Lung (tissue), 12 donors: Measurements from ENCODE around the gene EML1. TPM values are rescaled to one million over a fixed set of nuclear protein-coding genes. Genes with fewer than 3 reads are reported as not detected.

Experiments used
- ATAC-seq: fragments of 200-7000 bp; cut with Tn5 transposase; one replicate; pipeline ENCODE4 v1.9.1; 2020; ENCODE audit warnings: moderate number of reproducible peaks; ENCODE audit not compliant: insufficient read depth, low FRiP score
- DNase-seq, 3 donors: peaks; one replicate each; pipeline ENCODE4 v3.0.0-alpha.2; 2013 to 2017
- H3K27ac ChIP-seq, 2 donors: one replicate each; pipeline ENCODE4 v1.5.1; 2013; ENCODE audit warnings: mild to moderate bottlenecking in 2 of 2, moderate library complexity in 2 of 2, control low read depth in 1 of 2, inconsistent platforms in 1 of 2, low read depth in 1 of 2, low read length in 1 of 2
- H3K27me3 ChIP-seq, 3 donors: one replicate each; pipeline ENCODE4 v1.5.1; 2013; ENCODE audit warnings: low read length in 2 of 3; ENCODE audit not compliant: control insufficient read depth in 3 of 3, insufficient read depth in 3 of 3
- H3K36me3 ChIP-seq, 4 donors: one replicate each; pipeline ENCODE4 v1.5.1; 2013; ENCODE audit warnings: low read length in 4 of 4, mild to moderate bottlenecking in 1 of 4, moderate library complexity in 1 of 4; ENCODE audit not compliant: control insufficient read depth in 4 of 4, insufficient read depth in 4 of 4
- H3K4me1 ChIP-seq, 5 donors: one replicate each; pipeline ENCODE4 v1.5.1; 2013; ENCODE audit warnings: low read length in 5 of 5, mild to moderate bottlenecking in 2 of 5, moderate library complexity in 1 of 5; ENCODE audit not compliant: control insufficient read depth in 5 of 5, insufficient read depth in 5 of 5
- H3K4me3 ChIP-seq: one replicate; pipeline ENCODE4 v1.5.1; 2013; ENCODE audit warnings: mild to moderate bottlenecking, control low read depth, moderate library complexity
- H3K9ac ChIP-seq, 2 donors: one replicate each; pipeline ENCODE4 v1.5.1; 2013; ENCODE audit warnings: low read length in 2 of 2, control low read depth in 1 of 2; ENCODE audit not compliant: insufficient read depth in 1 of 2
- H3K9me3 ChIP-seq, 4 donors: one replicate each; pipeline ENCODE4 v1.5.1; 2013; ENCODE audit warnings: low read length in 3 of 4, mild to moderate bottlenecking in 1 of 4, moderate library complexity in 1 of 4; ENCODE audit not compliant: control insufficient read depth in 4 of 4, insufficient read depth in 3 of 4
- CTCF ChIP-seq: IDR thresholded peaks from 2 replicates; pipeline ENCODE4 v1.5.1; 2012; ENCODE audit warnings: mild to moderate bottlenecking; ENCODE audit errors: control extremely low read depth, extremely low read depth
- WGBS, 2 donors: extraction: QIAGEN DNeasy Blood & Tissue Kit; methylation state at CpG; one replicate each; pipeline ENCODE4 v1.1.7; 2013; 5-methylcytosine and 5-hydroxymethylcytosine counted together
- polyA plus RNA-seq, 2 donors: library from polyadenylated mRNA; stranded (reverse); fragments of 200-250 nt; gene quantifications; one replicate each; pipeline ENCODE4 v1.2.1, GENCODE V29; 2013
- total RNA-seq, 2 donors: library from RNA; depleted of rRNA in 1 of 2; stranded (reverse); fragments of >200 nt in 1 of 2; gene quantifications; one replicate each; pipeline ENCODE4 v1.2.1, GENCODE V29; 2014 to 2021
- donor health status: control.
- donor health status: control.
- donor health status: Bipolar disorder and iron deficiency.
- donor health status: healthy.
- donor health status: DM: yes; HTN: yes; CAD: no.

Gene EML1
- total and polyA plus RNA-seq, 4 donors, result 6.7 to 88.0 (median 22.8) TPM

- Histone ChIP-seq H3K9ac (no peak overlapping the region), H3K4me1 (no peaks in the 10 kb centered on the region), H3K9me3 (peaks cover 0 to 5% (median 0%) of the 10 kb centered on the region in 4 donors), H3K27me3 (no peaks in the 10 kb centered on the region), H3K36me3 (peaks cover 13 to 20% (median 17%) of the 10 kb centered on the region in 4 donors), H3K27ac (no peak overlapping the region), H3K4me3 (no peak overlapping the region)
- ATAC-seq (no peak), DNase-seq (no peak)
- 94% methylated on average over 24 of the region's 24 CpGs for WGBS, 2 donors
- no peak for TF ChIP-seq CTCF
These were observed 114.8 kb downstream of the EML1 start for GRCh38 chr14:99907761-99908652.

GRCh38 chr14:99908653-99909250 lies 115.5 kb downstream of the EML1 start:
- ATAC-seq, result no peak
- H3K4me1 ChIP-seq, result no peaks in the 10 kb centered on the region
- H3K9ac ChIP-seq, result no peak overlapping the region
- peaks cover 6 to 20% (median 15%) of the 10 kb centered on the region in 4 donors for H3K36me3 ChIP-seq
- H3K27me3 ChIP-seq, result no peaks in the 10 kb centered on the region
- no peak for DNase-seq
- H3K27ac ChIP-seq, result no peak overlapping the region
- no peak overlapping the region for H3K4me3 ChIP-seq
- no peak for TF ChIP-seq CTCF
- peaks cover 0 to 5% (median 0%) of the 10 kb centered on the region in 4 donors for H3K9me3 ChIP-seq
- WGBS, 2 donors, result 87 to 91% methylated on average over 7 of the region's 7 CpGs

- Histone ChIP-seq H3K4me1 (no peaks in the 10 kb centered on the region), H3K9me3 (peaks cover 0 to 8% (median 0%) of the 10 kb centered on the region in 4 donors), H3K27ac (no peak overlapping the region), H3K4me3 (no peak overlapping the region), H3K27me3 (no peaks in the 10 kb centered on the region), H3K36me3 (peaks cover 10 to 25% (median 21%) of the 10 kb centered on the region in 4 donors), H3K9ac (no peak overlapping the region)
- WGBS, 2 donors, result 92 to 93% methylated on average over 12 of the region's 12 CpGs
- no peak for TF ChIP-seq CTCF
- DNase-seq, result no peak
- no peak for ATAC-seq
These were observed 116.4 kb downstream of the EML1 start for GRCh38 chr14:99909513-99910064.
